Muscle layer of duodenum (tissue), 2 donors: ENCODE results near the gene LTV1.

ENCODE experiments used
- H3K27ac ChIP-seq: one replicate; pipeline ENCODE4 v1.7.0; 2013; ENCODE audit warnings: mild to moderate bottlenecking, low read length
- H3K27me3 ChIP-seq: one replicate; pipeline ENCODE4 v1.7.0; 2013; ENCODE audit warnings: low read depth, mild to moderate bottlenecking, control low read depth, low read length
- H3K36me3 ChIP-seq, 2 donors: one replicate each; pipeline ENCODE4 v1.7.0; 2013; ENCODE audit warnings: low read length in 2 of 2, control low read depth in 1 of 2, mild to moderate bottlenecking in 1 of 2; ENCODE audit not compliant: insufficient read depth in 2 of 2, control insufficient read depth in 1 of 2
- H3K4me1 ChIP-seq, 2 donors: one replicate each; pipeline ENCODE4 v1.7.0; 2013; ENCODE audit warnings: low read length in 2 of 2, mild to moderate bottlenecking in 2 of 2, control low read depth in 1 of 2, moderate library complexity in 1 of 2; ENCODE audit not compliant: insufficient read depth in 2 of 2, control insufficient read depth in 1 of 2
- H3K4me3 ChIP-seq, 2 donors: one replicate each; pipeline ENCODE4 v1.7.0; 2013; ENCODE audit warnings: low read length in 2 of 2, low read depth in 1 of 2, mild to moderate bottlenecking in 1 of 2
- H3K9me3 ChIP-seq, 2 donors: one replicate each; pipeline ENCODE4 v1.7.0; 2013; ENCODE audit warnings: low read length in 2 of 2, control low read depth in 1 of 2, mild to moderate bottlenecking in 1 of 2; ENCODE audit not compliant: control insufficient read depth in 1 of 2
- donor health status: healthy.

The LTV1 gene

DNA sequence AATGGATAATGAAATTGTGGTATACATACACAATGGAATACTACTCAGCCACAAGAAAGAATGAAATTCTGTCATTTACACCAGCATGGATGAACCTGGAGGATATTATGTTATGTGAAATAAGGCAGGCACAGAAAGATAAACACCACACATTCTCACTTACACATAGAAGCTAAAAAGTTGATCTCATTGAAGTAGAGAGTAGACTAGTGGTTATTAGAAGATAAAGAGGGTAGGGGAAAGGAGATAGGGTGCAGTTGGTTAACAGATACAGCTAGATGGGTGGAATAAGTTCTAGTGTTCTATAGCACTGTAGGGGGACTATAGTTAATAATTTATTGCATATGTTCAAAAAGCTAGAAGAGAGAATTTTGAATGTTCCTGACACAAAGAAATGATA is 25.5 kb upstream of the LTV1 start:
- H3K4me1 ChIP-seq: no peaks in the 10 kb centered on the region
- H3K27ac ChIP-seq: no peak overlapping the region
- H3K4me3 ChIP-seq: no peak overlapping the region
- no peaks in the 10 kb centered on the region for H3K27me3 ChIP-seq
- peaks cover 0 to 7% of the 10 kb centered on the region in 2 donors for H3K36me3 ChIP-seq
- no peaks in the 10 kb centered on the region for H3K9me3 ChIP-seq

DNA sequence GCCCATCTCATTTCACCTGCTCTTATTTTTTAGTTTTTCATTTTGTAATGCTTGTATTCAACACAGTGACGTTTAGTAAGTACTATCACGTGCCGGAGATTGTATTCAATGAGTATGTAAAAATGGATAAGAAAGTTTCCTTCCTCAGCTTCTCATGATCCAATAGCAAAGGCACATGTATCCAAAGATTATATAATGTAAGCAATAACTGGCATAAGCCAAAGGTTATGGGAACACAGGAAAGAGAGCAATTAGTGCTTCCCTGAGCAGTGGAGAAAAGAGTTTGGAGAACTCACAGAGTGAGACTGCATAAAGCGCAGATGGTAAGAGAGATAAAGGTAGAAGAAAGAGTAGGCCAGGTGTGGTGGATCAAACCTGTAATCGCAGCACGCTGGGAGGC is 21.8 kb upstream of the LTV1 start:
- Histone ChIP-seq H3K36me3 (peaks cover 0 to 11% of the 10 kb centered on the region in 2 donors), H3K27me3 (no peaks in the 10 kb centered on the region), H3K4me1 (no peaks in the 10 kb centered on the region), H3K4me3 (no peak overlapping the region), H3K27ac (no peak overlapping the region), H3K9me3 (no peaks in the 10 kb centered on the region)

DNA sequence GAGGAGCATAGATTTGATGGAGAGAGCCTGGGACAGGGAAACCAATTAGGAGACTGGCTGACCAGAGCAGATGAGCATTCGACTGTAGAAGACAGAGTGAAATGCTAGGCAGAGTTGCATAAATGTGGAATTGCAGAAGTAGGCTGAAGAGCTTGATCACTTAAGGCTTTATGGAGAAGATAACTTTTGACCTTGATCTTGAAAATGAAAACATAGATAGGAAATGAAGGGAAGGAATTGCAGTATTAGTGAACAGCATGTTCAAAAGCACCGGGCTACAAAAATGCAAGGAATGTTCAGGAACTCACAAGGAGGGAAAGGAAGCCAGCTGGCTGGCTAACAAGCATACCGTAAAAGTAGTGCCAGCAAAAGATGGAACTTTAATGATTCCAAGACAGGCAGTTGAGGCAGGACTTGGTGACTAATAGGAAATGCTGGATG is 20.5 kb upstream of the LTV1 start:
- Histone ChIP-seq H3K27ac (no peak overlapping the region), H3K4me1 (no peaks in the 10 kb centered on the region), H3K9me3 (no peaks in the 10 kb centered on the region), H3K36me3 (peaks cover 0 to 11% of the 10 kb centered on the region in 2 donors), H3K27me3 (no peaks in the 10 kb centered on the region), H3K4me3 (no peak overlapping the region)

DNA sequence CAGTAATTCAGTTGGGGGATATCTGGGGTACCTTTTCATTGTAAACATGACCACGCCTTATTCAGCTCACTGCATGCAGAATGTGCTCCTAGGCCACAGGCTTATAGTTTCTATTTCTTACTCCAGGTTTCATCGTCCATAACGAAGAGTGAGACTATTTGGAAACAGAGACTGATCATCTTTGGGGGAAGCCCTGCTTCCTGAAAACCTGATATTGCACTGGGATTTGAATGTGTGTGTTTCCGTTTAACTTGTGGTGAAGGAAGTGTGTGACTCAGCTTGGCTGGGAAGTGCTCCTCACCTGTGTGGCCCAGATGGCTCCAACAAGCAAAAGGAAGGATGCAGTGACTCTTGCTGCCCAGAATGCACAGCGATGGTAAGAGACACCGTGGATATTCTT is 19.6 kb upstream of the LTV1 start:
- H3K27ac ChIP-seq: no peak overlapping the region
- H3K36me3 ChIP-seq: peaks cover 0 to 11% of the 10 kb centered on the region in 2 donors
- no peaks in the 10 kb centered on the region for H3K9me3 ChIP-seq
- H3K4me3 ChIP-seq: no peak overlapping the region
- no peaks in the 10 kb centered on the region for H3K4me1 ChIP-seq
- no peaks in the 10 kb centered on the region for H3K27me3 ChIP-seq

DNA sequence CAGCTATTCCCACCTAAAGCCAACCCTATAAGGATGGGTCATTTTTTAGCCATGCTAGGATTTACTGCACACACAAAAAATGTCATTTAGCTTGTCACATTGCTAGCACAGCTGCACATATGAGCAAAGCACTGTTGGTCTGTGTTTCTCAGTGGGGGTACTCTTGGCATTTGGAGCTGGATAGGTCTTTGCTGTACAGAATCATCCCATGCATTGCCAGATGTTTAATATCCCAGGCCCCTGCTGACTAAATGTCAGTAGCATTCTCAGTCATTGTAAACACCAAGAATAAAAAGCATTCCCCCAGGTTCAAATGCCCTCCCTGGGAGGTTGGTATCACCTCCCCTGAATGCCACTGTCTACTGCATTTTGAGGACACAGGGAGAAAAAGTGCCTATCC is 14.6 kb upstream of the LTV1 start:
- H3K4me1 ChIP-seq: no peaks in the 10 kb centered on the region
- H3K27me3 ChIP-seq: no peaks in the 10 kb centered on the region
- H3K4me3 ChIP-seq: no peak overlapping the region
- H3K36me3 ChIP-seq: peaks cover 0 to 3% of the 10 kb centered on the region in 2 donors
- no peaks in the 10 kb centered on the region for H3K9me3 ChIP-seq
- H3K27ac ChIP-seq: no peak overlapping the region

DNA sequence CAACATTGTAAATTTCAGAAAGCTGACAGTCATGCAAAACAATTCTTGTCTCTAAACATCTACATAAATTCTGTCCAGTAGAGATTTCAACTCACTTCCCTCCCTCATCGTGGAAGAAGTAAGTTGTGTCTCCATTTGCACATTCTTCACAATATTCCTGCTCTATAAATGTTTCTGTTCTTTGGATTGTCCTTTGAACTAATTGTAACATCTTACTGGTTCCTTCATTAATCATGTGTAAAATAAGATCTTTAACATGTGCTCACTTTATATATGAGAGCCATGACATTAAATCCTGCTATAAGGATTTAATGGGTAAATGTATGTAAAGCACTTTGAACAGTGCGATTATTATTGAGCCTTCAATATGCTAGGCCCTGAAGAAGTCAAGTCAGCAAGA is 7.0 kb upstream of the LTV1 start:
- Histone ChIP-seq H3K9me3 (no peaks in the 10 kb centered on the region), H3K36me3 (no peaks in the 10 kb centered on the region), H3K4me3 (no peak overlapping the region), H3K27me3 (no peaks in the 10 kb centered on the region), H3K27ac (no peak overlapping the region), H3K4me1 (no peaks in the 10 kb centered on the region)

DNA sequence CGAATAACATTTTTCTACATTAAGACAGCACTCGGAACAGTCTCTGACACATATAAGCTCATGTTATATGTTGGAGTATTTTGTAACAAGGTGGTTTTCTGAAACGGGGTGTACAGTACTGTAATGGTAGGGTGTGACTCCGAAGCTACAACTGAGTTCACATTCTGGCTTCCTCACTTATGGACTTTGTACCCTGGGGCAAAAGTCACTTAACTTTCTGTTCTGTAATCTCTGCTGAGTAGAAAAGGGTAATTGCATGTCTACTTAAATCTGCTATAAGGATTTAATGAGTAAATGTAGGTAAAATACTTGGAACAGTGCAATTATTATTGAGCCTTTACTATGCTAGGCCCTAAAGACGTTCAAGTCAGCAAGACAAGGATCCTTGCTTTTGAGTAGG is 4.7 kb upstream of the LTV1 start:
- Histone ChIP-seq H3K4me3 (no peak overlapping the region), H3K27ac (no peak overlapping the region), H3K9me3 (no peaks in the 10 kb centered on the region), H3K27me3 (no peaks in the 10 kb centered on the region), H3K36me3 (peaks cover 0 to 2% of the 10 kb centered on the region in 2 donors), H3K4me1 (peaks cover 0 to under 1% of the 10 kb centered on the region in 2 donors)

DNA sequence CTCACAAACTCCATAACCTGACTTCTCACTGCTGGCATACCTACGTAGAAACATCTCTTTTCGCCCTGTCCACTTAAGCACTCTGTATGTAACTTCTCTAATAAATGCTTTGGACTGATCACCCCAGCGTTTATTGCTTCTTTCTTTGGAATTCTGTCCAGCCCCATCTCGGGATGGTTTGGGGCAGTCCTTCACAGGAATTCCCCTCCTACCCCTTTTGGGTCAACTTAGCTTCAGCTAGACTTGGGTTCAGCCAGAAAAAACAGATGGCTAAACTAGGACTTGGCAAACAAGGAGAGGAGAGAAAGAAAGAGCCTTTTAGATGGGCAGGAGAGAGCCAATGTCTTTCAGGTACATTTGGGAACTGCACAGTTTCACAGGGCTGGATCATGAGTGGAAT is 3.9 kb upstream of the LTV1 start:
- Histone ChIP-seq H3K9me3 (no peaks in the 10 kb centered on the region), H3K4me3 (no peak overlapping the region), H3K36me3 (peaks cover 0 to 5% of the 10 kb centered on the region in 2 donors), H3K4me1 (peaks cover 4 to 8% of the 10 kb centered on the region in 2 donors), H3K27me3 (no peaks in the 10 kb centered on the region), H3K27ac (no peak overlapping the region)

DNA sequence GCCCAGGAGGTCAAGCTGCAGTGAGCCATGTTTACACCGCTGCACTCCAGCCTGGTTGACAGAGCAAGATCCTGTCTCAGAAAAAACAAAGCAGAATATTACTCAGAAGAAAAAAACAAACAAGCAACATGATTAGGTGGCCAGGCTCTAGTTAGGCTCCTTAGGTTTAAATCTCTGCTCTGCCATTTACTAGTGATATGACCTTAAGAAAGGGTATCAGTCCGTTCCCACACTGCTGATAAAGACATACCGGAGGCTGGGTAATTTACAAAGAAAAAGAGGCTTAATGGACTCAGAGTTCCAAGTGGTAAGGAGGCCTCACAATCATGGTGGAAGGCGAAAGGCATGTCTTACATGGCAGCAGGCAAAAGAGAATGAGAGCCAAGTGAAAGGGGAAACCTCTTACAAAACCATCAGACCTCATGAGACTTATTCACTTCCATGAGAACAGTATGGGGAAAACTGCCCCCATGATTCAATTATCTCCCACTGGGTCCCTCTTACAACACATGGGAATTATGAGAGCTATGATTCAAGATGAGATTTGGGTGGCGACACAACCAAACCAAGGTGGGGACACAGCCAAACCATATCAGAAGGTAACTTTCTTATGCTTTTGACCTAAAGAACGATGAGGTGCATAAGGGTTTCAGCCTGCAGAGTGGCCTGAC is 2.4 kb upstream of the LTV1 start:
- Histone ChIP-seq H3K27ac (no peak overlapping the region), H3K36me3 (peaks cover 9 to 15% of the 10 kb centered on the region in 2 donors), H3K27me3 (no peaks in the 10 kb centered on the region), H3K9me3 (no peaks in the 10 kb centered on the region), H3K4me1 (peaks cover 6 to 16% of the 10 kb centered on the region in 2 donors), H3K4me3 (no peak overlapping the region)

DNA sequence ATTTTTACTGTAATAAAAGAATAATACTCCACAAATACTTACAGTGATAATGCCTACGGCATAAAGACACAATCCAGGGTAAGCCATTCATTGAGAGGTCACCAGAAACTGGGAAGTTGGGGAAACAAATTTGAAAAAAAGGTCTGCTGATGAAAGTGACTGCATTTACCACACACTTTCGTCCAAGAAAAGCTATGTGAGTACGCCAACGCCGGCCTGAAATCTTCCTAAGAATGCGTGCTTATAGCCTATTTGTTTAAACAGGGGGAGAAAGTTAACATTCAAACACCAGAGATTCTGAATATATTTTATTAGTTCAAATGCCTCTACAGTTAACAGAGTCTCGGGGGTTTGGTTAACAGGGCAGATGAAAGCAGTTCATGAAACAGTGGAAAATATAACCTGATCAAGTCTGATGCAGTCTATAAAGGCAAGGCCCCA is 657 bp upstream of the LTV1 start:
- H3K4me3 ChIP-seq: peak overlapping the region; percentile 88 to 92
- peak overlapping the region; percentile 99 for H3K27ac ChIP-seq
- peaks cover 6 to 16% of the 10 kb centered on the region in 2 donors for H3K4me1 ChIP-seq
- H3K27me3 ChIP-seq: no peaks in the 10 kb centered on the region
- peaks cover 25 to 32% of the 10 kb centered on the region in 2 donors for H3K36me3 ChIP-seq
- H3K9me3 ChIP-seq: no peaks in the 10 kb centered on the region

DNA sequence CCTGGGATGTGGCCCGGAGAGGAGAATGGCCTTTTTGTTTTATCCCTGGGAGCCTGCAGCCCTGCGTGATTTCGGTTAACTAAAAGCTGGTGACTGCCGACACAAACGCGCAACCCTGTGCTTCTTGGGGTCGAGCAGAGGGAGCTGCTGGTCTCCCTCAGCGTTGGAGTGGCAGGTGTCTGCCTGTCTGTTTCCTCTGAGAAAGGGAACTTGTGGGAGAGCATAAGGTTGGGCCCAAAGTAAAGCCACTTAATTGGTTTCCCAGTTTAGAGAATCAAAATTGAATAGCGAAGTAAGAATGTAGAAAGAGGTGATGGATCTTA is 500 bp downstream of the LTV1 start:
- Histone ChIP-seq H3K9me3 (no peaks in the 10 kb centered on the region), H3K4me1 (peaks cover 6 to 16% of the 10 kb centered on the region in 2 donors), H3K4me3 (peak overlapping the region; percentile 88 to 92), H3K27me3 (no peaks in the 10 kb centered on the region), H3K27ac (peak overlapping the region; percentile 99), H3K36me3 (peaks cover 35 to 43% of the 10 kb centered on the region in 2 donors)

DNA sequence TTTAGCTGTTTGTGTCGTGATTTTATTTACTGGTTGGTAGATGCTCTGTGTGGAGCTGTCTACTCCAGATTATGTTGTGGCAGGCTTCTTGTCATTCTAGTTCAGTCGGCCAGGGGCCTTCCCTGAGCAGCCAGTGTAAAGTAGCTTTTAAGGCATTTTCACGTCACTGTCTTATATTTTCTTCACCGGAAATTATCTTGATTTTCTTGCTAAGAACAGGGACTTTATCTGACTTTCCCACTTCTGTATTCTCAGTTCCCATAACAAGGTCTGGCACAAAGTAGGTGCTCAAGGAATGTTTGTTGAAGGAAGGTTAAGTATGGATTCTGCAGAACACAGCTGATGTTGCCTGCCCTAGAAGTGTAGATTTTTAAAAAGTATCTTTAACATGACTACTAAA is 868 bp downstream of the LTV1 start:
- H3K27ac ChIP-seq: peak overlapping the region; percentile 99
- H3K4me1 ChIP-seq: peaks cover 6 to 16% of the 10 kb centered on the region in 2 donors
- H3K27me3 ChIP-seq: no peaks in the 10 kb centered on the region
- no peaks in the 10 kb centered on the region for H3K9me3 ChIP-seq
- peaks cover 39 to 43% of the 10 kb centered on the region in 2 donors for H3K36me3 ChIP-seq
- peak overlapping the region; percentile 88 to 92 for H3K4me3 ChIP-seq
